Stimulated activated CD4-positive, alpha-beta T cell treated with anti-CD3 and anti-CD28 coated beads, Interleukin-12 subunit alpha, Interleukin-12 subunit beta, amount 100 ng/mL, for 48 hours (primary cell): ENCODE results near the gene TAF11L3.
"Not testable (repeated sequence)": the region's sequence is repeated elsewhere in the genome, so short reads cannot be mapped to it uniquely, and the experiment has no call there.

Source experiments
- DNase-seq, 3 donors: peaks; one replicate each; pipeline ENCODE4 v3.0.0-alpha.2; 2020; ENCODE audit warnings: low read depth in 2 of 3, low spot score in 1 of 3

Gene TAF11L3

GRCh38 chr5:17518067-17518466, at the start of gene TAF11L3:
TAF11L3 (plus strand) TSS chr5:17518367.
- DNase-seq: not testable (repeated sequence)

GRCh38 chr5:17470064-17470463, 48.1 kb upstream of the TAF11L3 start:
- DNase-seq: no peak

GRCh38 chr5:17475064-17475463, 43.1 kb upstream of the TAF11L3 start:
- not testable (repeated sequence) for DNase-seq

GRCh38 chr5:17477043-17477442, 41.1 kb upstream of the TAF11L3 start:
- no peak for DNase-seq

GRCh38 chr5:17477573-17478265, 40.4 kb upstream of the TAF11L3 start:
- DNase-seq: no peak

GRCh38 chr5:17481378-17481777, 36.8 kb upstream of the TAF11L3 start:
- DNase-seq: no peak

GRCh38 chr5:17482790-17483189, 35.4 kb upstream of the TAF11L3 start:
- DNase-seq: no peak

- not testable (repeated sequence) for DNase-seq
These were observed 31.5 kb upstream of the TAF11L3 start for GRCh38 chr5:17486464-17487173.

- DNase-seq: no peak
These were observed 31.0 kb upstream of the TAF11L3 start for GRCh38 chr5:17487174-17487512.

GRCh38 chr5:17491257-17491656, 26.9 kb upstream of the TAF11L3 start:
- not testable (repeated sequence) for DNase-seq

GRCh38 chr5:17492770-17493169, 25.4 kb upstream of the TAF11L3 start:
- no peak for DNase-seq

GRCh38 chr5:17497446-17497845, 20.7 kb upstream of the TAF11L3 start:
- DNase-seq: no peak

GRCh38 chr5:17497931-17498330, 20.2 kb upstream of the TAF11L3 start, which contains the start of gene TAF11L2:
TAF11L2 (plus strand) TSS chr5:17498231.
- DNase-seq: not testable (repeated sequence)

- no peak for DNase-seq
These were observed 6.3 kb upstream of the TAF11L3 start for GRCh38 chr5:17511775-17512325.

GRCh38 chr5:17517526-17517925, 641 bp upstream of the TAF11L3 start:
- not testable (repeated sequence) for DNase-seq

- DNase-seq: not testable (repeated sequence)
These were observed 1.3 kb downstream of the TAF11L3 start for GRCh38 chr5:17519508-17519907.

GRCh38 chr5:17521501-17521900, 3.3 kb downstream of the TAF11L3 start, which contains the start of gene TAF11L4:
TAF11L4 (plus strand) TSS chr5:17521801.
- DNase-seq: not testable (repeated sequence)

- not testable (repeated sequence) for DNase-seq
These were observed 6.8 kb downstream of the TAF11L3 start, which contains the start of gene TAF11L5 for GRCh38 chr5:17524935-17525334. TAF11L5 (plus strand) TSS chr5:17525235.

- peak in 1 of 3 donors; percentile 1 for DNase-seq
These were observed 8.3 kb downstream of the TAF11L3 start for GRCh38 chr5:17526504-17526903.

- DNase-seq: not testable (repeated sequence)
These were observed 10.2 kb downstream of the TAF11L3 start, which contains the start of gene TAF11L6 for GRCh38 chr5:17528369-17528768. TAF11L6 (plus strand) TSS chr5:17528669.
